ENCODE data around the gene ABR.
"Not testable (repeated sequence)": the region's sequence is repeated elsewhere in the genome, so short reads cannot be mapped to it uniquely, and the experiment has no call there.

GRCh38 chr17:1128463-1128862 is 51.3 kb downstream of the ABR start:
- TF ChIP-seq POLR2AphosphoS5 (IDR thresholded peaks at IDR 0.05; ENCODE audit: low read depth); REST (IDR thresholded peaks at IDR 0.05; ENCODE audit: insufficient replicate concordance, low read depth); SPI1 (IDR thresholded peaks at IDR 0.05; ENCODE audit: borderline replicate concordance, low read depth): not testable (repeated sequence)
- TF ChIP-seq, protein P1, sequence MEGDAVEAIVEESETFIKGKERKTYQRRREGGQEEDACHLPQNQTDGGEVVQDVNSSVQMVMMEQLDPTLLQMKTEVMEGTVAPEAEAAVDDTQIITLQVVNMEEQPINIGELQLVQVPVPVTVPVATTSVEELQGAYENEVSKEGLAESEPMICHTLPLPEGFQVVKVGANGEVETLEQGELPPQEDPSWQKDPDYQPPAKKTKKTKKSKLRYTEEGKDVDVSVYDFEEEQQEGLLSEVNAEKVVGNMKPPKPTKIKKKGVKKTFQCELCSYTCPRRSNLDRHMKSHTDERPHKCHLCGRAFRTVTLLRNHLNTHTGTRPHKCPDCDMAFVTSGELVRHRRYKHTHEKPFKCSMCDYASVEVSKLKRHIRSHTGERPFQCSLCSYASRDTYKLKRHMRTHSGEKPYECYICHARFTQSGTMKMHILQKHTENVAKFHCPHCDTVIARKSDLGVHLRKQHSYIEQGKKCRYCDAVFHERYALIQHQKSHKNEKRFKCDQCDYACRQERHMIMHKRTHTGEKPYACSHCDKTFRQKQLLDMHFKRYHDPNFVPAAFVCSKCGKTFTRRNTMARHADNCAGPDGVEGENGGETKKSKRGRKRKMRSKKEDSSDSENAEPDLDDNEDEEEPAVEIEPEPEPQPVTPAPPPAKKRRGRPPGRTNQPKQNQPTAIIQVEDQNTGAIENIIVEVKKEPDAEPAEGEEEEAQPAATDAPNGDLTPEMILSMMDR (IDR thresholded peaks at IDR 0.05; ENCODE audit: insufficient read depth, low read length): not testable (repeated sequence)

Measured in HL-60 (cell line).